Measurements from ENCODE around the gene PTPRK.
"Not testable (repeated sequence)": the region's sequence is repeated elsewhere in the genome, so short reads cannot be mapped to it uniquely, and the experiment has no call there.

The PTPRK gene

GRCh38 chr6:128437685-128438084 lies 82.7 kb downstream of the PTPRK start:
- DNase-seq (ENCODE audit: low spot score), result no peak

- DNase-seq (ENCODE audit: low spot score), result not testable (repeated sequence)
These were observed 85.6 kb downstream of the PTPRK start for GRCh38 chr6:128434752-128435151.

GRCh38 chr6:128432394-128432793 lies 88.0 kb downstream of the PTPRK start:
- no peak for DNase-seq (ENCODE audit: low spot score)

- DNase-seq (ENCODE audit: low spot score), result no peak
These were observed 93.3 kb downstream of the PTPRK start for GRCh38 chr6:128427139-128427538.

GRCh38 chr6:128425856-128426255 lies 94.5 kb downstream of the PTPRK start:
- no peak for DNase-seq (ENCODE audit: low spot score)

GRCh38 chr6:128422871-128423270 lies 97.5 kb downstream of the PTPRK start:
- no peak for DNase-seq (ENCODE audit: low spot score)

GRCh38 chr6:128422200-128422599 lies 98.2 kb downstream of the PTPRK start:
- DNase-seq (ENCODE audit: low spot score), result no peak

GRCh38 chr6:128421788-128422187 lies 98.6 kb downstream of the PTPRK start:
- DNase-seq (ENCODE audit: low spot score), result no peak

GRCh38 chr6:128417698-128418097 lies 102.7 kb downstream of the PTPRK start:
- no peak for DNase-seq (ENCODE audit: low spot score)

GRCh38 chr6:128415387-128415786 lies 105.0 kb downstream of the PTPRK start:
- no peak for DNase-seq (ENCODE audit: low spot score)

- DNase-seq (ENCODE audit: low spot score), result no peak
These were observed 105.5 kb downstream of the PTPRK start for GRCh38 chr6:128414943-128415342.

- no peak for DNase-seq (ENCODE audit: low spot score)
These were observed 107.1 kb downstream of the PTPRK start for GRCh38 chr6:128413291-128413690.

GRCh38 chr6:128412680-128413079 lies 107.7 kb downstream of the PTPRK start:
- DNase-seq (ENCODE audit: low spot score), result no peak

GRCh38 chr6:128410584-128410983 lies 109.8 kb downstream of the PTPRK start:
- peak; percentile 46 for DNase-seq (ENCODE audit: low spot score)

- no peak for DNase-seq (ENCODE audit: low spot score)
These were observed 111.4 kb downstream of the PTPRK start for GRCh38 chr6:128409003-128409402.

- no peak for DNase-seq (ENCODE audit: low spot score)
These were observed 113.9 kb downstream of the PTPRK start for GRCh38 chr6:128406453-128406852.

GRCh38 chr6:128403618-128404444 lies 116.6 kb downstream of the PTPRK start:
- no peak for DNase-seq (ENCODE audit: low spot score)

GRCh38 chr6:128400875-128401274 lies 119.5 kb downstream of the PTPRK start:
- DNase-seq (ENCODE audit: low spot score), result no peak

GRCh38 chr6:128397996-128398395 lies 122.4 kb downstream of the PTPRK start:
- peak; percentile 79 for DNase-seq (ENCODE audit: low spot score)

- no peak for DNase-seq (ENCODE audit: low spot score)
These were observed 124.8 kb downstream of the PTPRK start for GRCh38 chr6:128395596-128395995.

- no peak for DNase-seq (ENCODE audit: low spot score)
These were observed 125.2 kb downstream of the PTPRK start for GRCh38 chr6:128395188-128395587.

- no peak for DNase-seq (ENCODE audit: low spot score)
These were observed 126.2 kb downstream of the PTPRK start for GRCh38 chr6:128394167-128394566.

- DNase-seq (ENCODE audit: low spot score), result no peak
These were observed 130.4 kb downstream of the PTPRK start for GRCh38 chr6:128389820-128390534.
